HL-60 (cell line): ENCODE results near the gene OR2T10.
"Not testable (repeated sequence)": the region's sequence is repeated elsewhere in the genome, so short reads cannot be mapped to it uniquely, and the experiment has no call there.

ENCODE experiments used
- DNase-seq, 2 experiments: peaks; one replicate each; pipeline ENCODE4 v3.0.0-alpha.2; 2010 to 2020; ENCODE audit warnings: low read depth in 1 of 2, low spot score in 1 of 2
- H3K27ac ChIP-seq: fragments of 250-450 bp; sonication (Bioruptor Pico); replicated peaks from 2 replicates; pipeline ENCODE4 v1.5.1; 2020; ENCODE audit warnings: mild to moderate bottlenecking, moderate library complexity
- H3K27me3 ChIP-seq: fragments of 250-450 bp; sonication (Bioruptor Pico); 2 replicates; pipeline ENCODE4 v1.5.1; 2021; ENCODE audit warnings: mild to moderate bottlenecking, moderate library complexity; ENCODE audit not compliant: insufficient read depth, poor library complexity, severe bottlenecking
- H3K4me3 ChIP-seq: replicated peaks from 2 replicates; pipeline ENCODE4 v1.5.1; 2011; ENCODE audit warnings: mild to moderate bottlenecking, control low read depth, low read length; ENCODE audit not compliant: insufficient read depth

OR2T10 gene

DNA sequence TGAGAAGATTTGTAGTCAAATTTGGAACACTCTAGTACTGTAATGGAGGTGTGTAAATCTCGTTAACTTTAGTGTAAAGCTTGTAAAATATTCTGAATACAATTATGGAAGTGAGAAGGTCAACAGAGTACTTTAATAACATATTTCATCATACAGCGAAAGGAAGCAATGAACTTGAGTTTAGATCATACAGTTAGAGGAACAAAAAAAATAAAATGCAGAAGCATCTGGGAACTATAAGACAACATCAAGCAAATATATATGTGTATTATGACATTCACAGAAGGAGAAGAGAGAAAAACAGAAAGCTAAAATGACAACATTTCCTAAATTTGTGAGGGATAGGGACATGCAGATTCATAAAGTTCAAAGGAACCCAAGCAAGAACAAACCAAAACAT is 28.5 kb downstream of the OR2T10 start:
- not testable (repeated sequence) for H3K27me3 ChIP-seq, DNase-seq, H3K27ac ChIP-seq, H3K4me3 ChIP-seq

DNA sequence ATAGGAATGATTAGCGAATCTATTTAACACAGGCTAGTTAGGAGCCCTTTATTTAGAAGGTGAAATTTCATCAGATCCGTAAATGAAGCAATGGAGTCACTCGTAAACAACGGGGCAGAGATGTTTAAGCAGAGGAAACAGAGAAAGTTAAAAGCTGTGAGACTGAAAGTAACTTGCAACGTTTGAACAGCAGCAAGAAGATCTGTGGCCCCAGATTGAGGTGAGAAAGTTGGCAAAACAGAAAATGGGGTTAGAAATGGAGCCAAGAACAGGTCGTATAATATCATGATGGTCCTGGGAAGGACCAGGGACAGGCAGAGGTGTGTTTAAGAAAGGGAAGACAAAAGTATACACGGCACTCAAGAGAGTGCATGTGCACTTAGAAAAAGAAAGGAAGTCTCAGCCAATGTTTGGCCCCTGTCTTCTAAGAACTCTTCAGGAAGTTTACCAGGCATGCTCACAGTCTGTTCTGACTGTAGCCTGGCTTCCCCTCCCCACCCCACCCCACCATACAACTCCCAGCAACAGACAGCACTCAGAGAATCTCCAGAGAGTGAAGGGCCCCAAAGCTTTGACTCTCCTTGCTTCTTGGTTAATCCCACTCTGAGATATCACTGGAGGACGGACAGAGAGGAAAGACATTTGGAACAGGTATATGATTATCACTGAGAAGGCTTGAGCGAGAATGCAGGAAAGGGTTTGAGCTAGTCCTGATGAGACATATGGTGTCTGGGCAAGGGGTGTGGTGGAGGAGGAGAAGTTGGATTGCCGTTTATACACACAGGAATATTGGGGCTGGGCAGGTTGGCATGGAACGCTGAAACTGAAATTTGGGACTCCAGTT is 31.7 kb downstream of the OR2T10 start:
- H3K27ac ChIP-seq: not testable (repeated sequence)

DNA sequence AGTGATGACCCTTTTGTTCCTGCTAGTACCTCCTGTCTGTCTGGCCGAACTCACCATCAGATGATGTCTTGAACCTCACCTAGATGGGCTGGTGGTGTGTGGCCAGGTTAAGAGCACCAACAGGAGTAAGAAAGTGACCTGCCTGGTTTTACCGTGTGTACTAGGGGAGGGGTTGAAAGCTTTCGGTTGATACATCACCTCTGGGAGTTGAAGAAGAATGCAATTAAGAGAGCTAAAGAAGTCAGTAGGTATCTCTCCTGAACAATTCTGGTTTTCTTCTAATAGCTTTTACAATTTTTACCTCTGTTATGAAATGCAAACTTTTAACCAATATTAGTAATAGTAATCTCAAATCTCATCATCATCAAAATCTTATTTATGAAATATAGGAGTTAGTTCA is 34.8 kb downstream of the OR2T10 start, which contains the start of gene OR2T29:
Gene OR2T29, minus strand, starts transcription at position 101 of the 400 bp plus-strand sequence. CDS start 3,281 bp downstream, outside the sequence.
- not testable (repeated sequence) for DNase-seq, H3K27me3 ChIP-seq, H3K4me3 ChIP-seq, H3K27ac ChIP-seq

More for the DNA sequence above, 31.7 kb downstream of the OR2T10 start:
- not testable (repeated sequence) for H3K27me3 ChIP-seq, H3K4me3 ChIP-seq, DNase-seq

DNA sequence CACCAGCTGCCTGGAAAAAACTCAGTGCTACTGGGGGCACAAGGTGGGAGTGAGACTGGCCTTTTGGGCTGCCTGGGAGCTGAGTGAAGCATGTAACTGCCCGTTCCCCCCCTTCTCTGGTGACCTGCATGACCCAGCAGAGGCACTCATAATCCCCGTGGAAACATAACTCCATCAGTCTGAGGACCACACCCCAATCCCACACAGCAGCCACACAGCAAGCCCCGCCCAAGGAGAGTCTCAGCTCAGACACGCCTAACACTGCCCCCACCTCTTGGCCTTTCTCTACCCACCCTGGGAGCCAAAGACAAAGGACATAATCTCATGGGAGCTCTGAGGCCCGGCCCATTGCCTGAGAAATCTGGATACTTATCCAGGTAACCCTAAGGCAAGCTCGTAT is 46.5 kb downstream of the OR2T10 start:
- not testable (repeated sequence) for H3K27ac ChIP-seq, H3K27me3 ChIP-seq, DNase-seq, H3K4me3 ChIP-seq

DNA sequence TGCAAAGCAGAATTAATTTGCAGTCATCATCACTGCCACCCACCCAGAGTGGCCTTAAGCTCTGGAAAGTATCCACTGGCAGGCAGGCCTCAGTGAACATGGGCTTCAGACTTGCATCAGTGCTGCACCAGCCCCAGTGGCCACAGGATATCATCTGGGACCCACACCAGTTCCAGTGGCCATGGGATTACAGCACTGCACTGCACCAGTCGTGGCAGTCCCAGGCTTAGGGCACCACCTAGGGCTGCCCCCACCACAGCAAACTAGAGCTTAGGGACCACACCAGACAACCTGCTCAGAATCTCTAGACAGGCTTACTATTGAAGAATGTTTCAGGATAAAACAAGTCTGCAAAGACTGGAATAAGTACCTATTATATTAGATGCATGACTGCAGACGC is 50.1 kb downstream of the OR2T10 start:
- not testable (repeated sequence) for H3K27me3 ChIP-seq, H3K27ac ChIP-seq, H3K4me3 ChIP-seq, DNase-seq
